ENCODE results near the gene STYK1. TPM values are rescaled to one million over a fixed set of nuclear protein-coding genes. Genes with fewer than 3 reads are reported as not detected.

Gene STYK1
- total and polyA plus RNA-seq, 7 donors = 0.16 to 14.1 (median 3.7) TPM; not detected in 1

GRCh38 chr12:10688042-10688441 is 14.2 kb upstream of the STYK1 start:
- no peak for TF ChIP-seq EP300 (IDR thresholded peaks at IDR 0.05)
- TF ChIP-seq CTCF (IDR thresholded peaks at IDR 0.05) = no peak
- TF ChIP-seq POLR2AphosphoS5 (IDR thresholded peaks at IDR 0.05) = no peak
- TF ChIP-seq POLR2A (IDR thresholded peaks at IDR 0.05) = no peak
- WGBS, 2 donors = 100% methylated on average over 1 of the region's 1 CpG

GRCh38 chr12:10672231-10672868 is 1.5 kb downstream of the STYK1 start:
- intact Hi-C loops (cut with DNase I) = no loop called here
- no peak for DNase-seq
- no peak for TF ChIP-seq POLR2A (IDR thresholded peaks at IDR 0.05)
- no peak for TF ChIP-seq CTCF (IDR thresholded peaks at IDR 0.05)
- TF ChIP-seq POLR2AphosphoS5 (IDR thresholded peaks at IDR 0.05) = no peak
- no peak for TF ChIP-seq EP300 (IDR thresholded peaks at IDR 0.05)
- Histone ChIP-seq H3K36me3 (no peaks in the 10 kb centered on the region), H3K4me3 (no peak overlapping the region), H3K27me3 (peaks cover 0 to 30% (median 4%) of the 10 kb centered on the region in 3 donors), H3K9me3 (no peaks in the 10 kb centered on the region), H3K27ac (no peak overlapping the region), H3K4me1 (peaks cover 0 to 12% (median 11%) of the 10 kb centered on the region in 4 donors)
- WGBS, 2 donors = 17 to 69% methylated on average over 15 of the region's 15 CpGs

More at GRCh38 chr12:10688042-10688441, 14.2 kb upstream of the STYK1 start:
- Histone ChIP-seq H3K9me3 (no peaks in the 10 kb centered on the region), H3K27ac (no peak overlapping the region), H3K4me3 (no peak overlapping the region), H3K36me3 (no peaks in the 10 kb centered on the region), H3K27me3 (no peaks in the 10 kb centered on the region), H3K4me1 (no peaks in the 10 kb centered on the region)
- no peak for DNase-seq
- intact Hi-C loops (cut with DNase I) = no loop called here

- Histone ChIP-seq H3K4me3 (no peak overlapping the region), H3K36me3 (no peaks in the 10 kb centered on the region), H3K9me3 (no peaks in the 10 kb centered on the region), H3K27me3 (peaks cover 0 to 27% (median 4%) of the 10 kb centered on the region in 3 donors), H3K27ac (no peak overlapping the region), H3K4me1 (peaks cover 0 to 12% (median 11%) of the 10 kb centered on the region in 4 donors)
- WGBS, 2 donors = 96 to 97% methylated on average over 1 of the region's 1 CpG
- no peak for TF ChIP-seq POLR2A (IDR thresholded peaks at IDR 0.05)
- TF ChIP-seq POLR2AphosphoS5 (IDR thresholded peaks at IDR 0.05) = no peak
- TF ChIP-seq EP300 (IDR thresholded peaks at IDR 0.05) = no peak
- TF ChIP-seq CTCF (IDR thresholded peaks at IDR 0.05) = no peak
- no peak for DNase-seq
- intact Hi-C loops (cut with DNase I) = no loop called here
These were observed 4.3 kb downstream of the STYK1 start for GRCh38 chr12:10669533-10669932.

- Histone ChIP-seq H3K9me3 (no peaks in the 10 kb centered on the region), H3K4me1 (peaks cover 0 to 3% (median 2%) of the 10 kb centered on the region in 4 donors), H3K4me3 (no peak overlapping the region), H3K27me3 (peaks cover 0 to 17% (median 0%) of the 10 kb centered on the region in 3 donors), H3K27ac (no peak overlapping the region), H3K36me3 (no peaks in the 10 kb centered on the region)
- TF ChIP-seq POLR2A (IDR thresholded peaks at IDR 0.05) (no peak), POLR2AphosphoS5 (IDR thresholded peaks at IDR 0.05) (no peak), CTCF (IDR thresholded peaks at IDR 0.05) (no peak), EP300 (IDR thresholded peaks at IDR 0.05) (no peak)
- intact Hi-C loops (cut with DNase I) = no loop called here
- DNase-seq = no peak
- 12 to 36% methylated on average over 5 of the region's 5 CpGs for WGBS, 2 donors
These were observed 5.3 kb downstream of the STYK1 start for GRCh38 chr12:10668526-10668925.
